ENCODE measurements around the gene MTX2. TPM values are rescaled to one million over a fixed set of nuclear protein-coding genes. Genes with fewer than 3 reads are reported as not detected.

The MTX2 gene
- total RNA-seq, 2 donors from 2014 or later, result 24.8 to 28.2 TPM

Other genes starting within 250 kb of the MTX2 start
- not detected for gene EVX2, start 185.5 kb upstream of the MTX2 start, total RNA-seq
- not detected for gene HOXD13, start 176.7 kb upstream of the MTX2 start, total RNA-seq
- not detected for gene HOXD12, start 169.6 kb upstream of the MTX2 start, total RNA-seq
- gene HOXD11, start 162.2 kb upstream of the MTX2 start, total RNA-seq, result not detected
- not detected for gene HOXD10, start 152.7 kb upstream of the MTX2 start, total RNA-seq
- gene HOXD9, start 146.7 kb upstream of the MTX2 start, total RNA-seq, result not detected
- gene HOXD8, start 139.7 kb upstream of the MTX2 start, total RNA-seq, result not detected
- not detected for gene HOXD4, start 117.9 kb upstream of the MTX2 start, total RNA-seq
- not detected for gene HOXD3, start 112.1 kb upstream of the MTX2 start, total RNA-seq
- not detected for gene HOXD1, start 80.8 kb upstream of the MTX2 start, total RNA-seq

All from activated naive CD4-positive, alpha-beta T cell treated with anti-CD3 and anti-CD28 coated beads, Interleukin-2, amount 50 U/mL, for 72 hours (primary cell).